ENCODE measurements around the gene PRRT1. TPM values are rescaled to one million over a fixed set of nuclear protein-coding genes. Genes with fewer than 3 reads are reported as not detected.

The PRRT1 gene
- total RNA-seq, 1 donor from 2014 or later, result not detected

GRCh38 chr6:32116674-32117073 lies 35.1 kb downstream of the PRRT1 start:
- Mint-ChIP-seq H3K36me3 (peaks cover 8% of the 10 kb centered on the region), H3K4me1 (peaks cover 19% of the 10 kb centered on the region), H3K4me3 (no peak overlapping the region), H3K27me3 (ENCODE audit: insufficient read depth, low read depth) (peaks cover 7% of the 10 kb centered on the region), H3K27ac (peak overlapping the region; percentile 63), H3K9me3 (no peaks in the 10 kb centered on the region)
- Histone ChIP-seq H4K20me1 (ENCODE audit: low read depth) (no peaks in the 10 kb centered on the region), H3K4me1 (no peaks in the 10 kb centered on the region), H3K79me2 (ENCODE audit: low read depth) (no peaks in the 10 kb centered on the region), H3K9me3 (ENCODE audit: low read depth) (no peaks in the 10 kb centered on the region), H3K36me3 (no peaks in the 10 kb centered on the region), H2AFZ (replicated peaks) (no peak overlapping the region), H3K4me3 (no peak overlapping the region), H3F3A (ENCODE audit: low read depth) (peaks cover 12% of the 10 kb centered on the region), H3K27ac (no peak overlapping the region), H3K27me3 (no peaks in the 10 kb centered on the region), H3K9ac (no peak overlapping the region), H3K4me2 (no peak overlapping the region)
- peak; percentile 54 for DNase-seq (ENCODE audit: low spot score)
- TF ChIP-seq EZH2 (IDR thresholded peaks at IDR 0.05) (no peak), CTCF (IDR thresholded peaks at IDR 0.05) (peak; percentile 58), EZH2phosphoT487 (IDR thresholded peaks at IDR 0.05) (no peak)

- Histone ChIP-seq H3K4me2 (no peak overlapping the region), H3K9ac (no peak overlapping the region), H3K27me3 (no peaks in the 10 kb centered on the region), H3K9me3 (ENCODE audit: low read depth) (no peaks in the 10 kb centered on the region), H3F3A (ENCODE audit: low read depth) (peaks cover 12% of the 10 kb centered on the region), H2AFZ (replicated peaks) (no peak overlapping the region), H3K27ac (no peak overlapping the region), H3K79me2 (ENCODE audit: low read depth) (no peaks in the 10 kb centered on the region), H3K4me3 (no peak overlapping the region), H3K4me1 (no peaks in the 10 kb centered on the region), H3K36me3 (no peaks in the 10 kb centered on the region), H4K20me1 (ENCODE audit: low read depth) (no peaks in the 10 kb centered on the region)
- TF ChIP-seq CTCF (IDR thresholded peaks at IDR 0.05) (no peak), EZH2phosphoT487 (IDR thresholded peaks at IDR 0.05) (no peak), EZH2 (IDR thresholded peaks at IDR 0.05) (no peak)
- H3K4me1 Mint-ChIP-seq, result peaks cover 19% of the 10 kb centered on the region
- no peaks in the 10 kb centered on the region for H3K9me3 Mint-ChIP-seq
- peaks cover 6% of the 10 kb centered on the region for H3K36me3 Mint-ChIP-seq
- peaks cover 7% of the 10 kb centered on the region for H3K27me3 Mint-ChIP-seq (ENCODE audit: insufficient read depth, low read depth)
- peak overlapping the region; percentile 37 for H3K27ac Mint-ChIP-seq
- H3K4me3 Mint-ChIP-seq, result no peak overlapping the region
- no peak for DNase-seq (ENCODE audit: low spot score)
Observed at GRCh38 chr6:32115623-32116022, 36.1 kb downstream of the PRRT1 start.

- no peak for DNase-seq (ENCODE audit: low spot score)
- Histone ChIP-seq H3K9me3 (ENCODE audit: low read depth) (no peaks in the 10 kb centered on the region), H3K4me1 (no peaks in the 10 kb centered on the region), H3K36me3 (no peaks in the 10 kb centered on the region), H3K4me3 (no peak overlapping the region), H4K20me1 (ENCODE audit: low read depth) (no peaks in the 10 kb centered on the region), H3K4me2 (no peak overlapping the region), H3K9ac (no peak overlapping the region), H3F3A (ENCODE audit: low read depth) (peaks cover 10% of the 10 kb centered on the region), H3K27ac (no peak overlapping the region), H2AFZ (replicated peaks) (no peak overlapping the region), H3K27me3 (no peaks in the 10 kb centered on the region), H3K79me2 (ENCODE audit: low read depth) (no peaks in the 10 kb centered on the region)
- Mint-ChIP-seq H3K4me3 (no peak overlapping the region), H3K27me3 (ENCODE audit: insufficient read depth, low read depth) (peaks cover 8% of the 10 kb centered on the region), H3K9me3 (no peaks in the 10 kb centered on the region), H3K4me1 (peaks cover 19% of the 10 kb centered on the region), H3K27ac (no peak overlapping the region), H3K36me3 (peaks cover 6% of the 10 kb centered on the region)
- TF ChIP-seq EZH2 (IDR thresholded peaks at IDR 0.05) (no peak), CTCF (IDR thresholded peaks at IDR 0.05) (no peak), EZH2phosphoT487 (IDR thresholded peaks at IDR 0.05) (no peak)
Observed at GRCh38 chr6:32114796-32115195, 36.9 kb downstream of the PRRT1 start.
